GM12878 (cell line): ENCODE measurements around the gene EDC4. TPM values are rescaled to one million over a fixed set of nuclear protein-coding genes. Genes with fewer than 3 reads are reported as not detected.

ENCODE experiments used
- ATAC-seq: fragments of 200-7000 bp; cut with Tn5 transposase; 3 replicates; pipeline ENCODE4 v1.9.1; 2020; ENCODE audit warnings: mild to moderate bottlenecking, moderate library complexity
- BruUV-seq: library from RNA; stranded (reverse); fragments of 400-500 nt; replicated peaks from 2 replicates; lab custom pipeline; 2021; lab: Mats Ljungman, UMichigan
- CTCF ChIA-PET: fragments of 300-600 bp; sonication (Branson Sonifier 250); formaldehyde crosslinking; extraction: SDS; loops from one replicate; lab custom pipeline; 2021; ENCODE audit warnings: inconsistent platforms; lab: Yijun Ruan, JAX
- POLR2A ChIA-PET: fragments of 350-600 bp; formaldehyde crosslinking; extraction: SDS; loops from one replicate; lab custom pipeline; 2021; ENCODE audit warnings: inconsistent platforms; lab: Charles Lee
- RAD21 ChIA-PET: fragments of 300-600 bp; sonication (Branson Sonifier 250); formaldehyde crosslinking; loops from one replicate; lab custom pipeline; 2023; ENCODE audit warnings: antibody characterized with exemption; ENCODE audit not compliant: unreplicated experiment; lab: Charles Lee
- SMC1A ChIA-PET: fragments of 300-600 bp; sonication (Branson Sonifier 250); formaldehyde crosslinking; loops from one replicate; lab custom pipeline; 2023; ENCODE audit not compliant: unreplicated experiment, uncharacterized antibody; lab: Charles Lee
- DNase-seq: peaks from one replicate; pipeline ENCODE4 v3.0.0-alpha.2; 2011; ENCODE audit warnings: low read depth, low spot score
- FAIRE-seq: peaks from 3 replicates; lab custom pipeline; 2011; peaks lifted over from hg19 to GRCh38; lab: Jason Lieb, UNC
- H2AFZ ChIP-seq: 2 replicates; pipeline ENCODE4 v1.6.0; 2011; ENCODE audit warnings: low read depth, low read length, control low read depth; ENCODE audit not compliant: control insufficient read depth
- H3K27ac ChIP-seq: 2 replicates; pipeline ENCODE4 v1.5.1; 2011; ENCODE audit warnings: control low read depth; ENCODE audit not compliant: control insufficient read depth, insufficient read depth
- H3K27me3 ChIP-seq, 2 experiments: replicated peaks in 1 of 2; 2 replicates each; pipeline versions ENCODE4 v1.6.0 to v1.6.1; 2011; ENCODE audit warnings: low read length in 1 of 2; ENCODE audit not compliant: control insufficient read depth in 2 of 2, insufficient read depth in 2 of 2
- H3K36me3 ChIP-seq, 2 experiments: 2 replicates each; pipeline ENCODE4 v1.5.1; 2011; ENCODE audit warnings: low read length in 1 of 2; ENCODE audit not compliant: control insufficient read depth in 2 of 2, insufficient read depth in 2 of 2
- H3K4me1 ChIP-seq: 2 replicates; pipeline ENCODE4 v1.6.1; 2011; ENCODE audit warnings: mild to moderate bottlenecking, low read length, moderate library complexity, mixed read lengths; ENCODE audit not compliant: control insufficient read depth, insufficient read depth
- H3K4me2 ChIP-seq: 2 replicates; pipeline ENCODE4 v1.6.0; 2011; ENCODE audit warnings: control low read depth; ENCODE audit not compliant: control insufficient read depth, insufficient read depth
- H3K4me3 ChIP-seq: fragments of 200-600 bp; sonication (generic); 2 replicates; pipeline ENCODE4 v1.5.1; 2016
- H3K79me2 ChIP-seq: 2 replicates; pipeline ENCODE4 v1.6.0; 2011; ENCODE audit warnings: low read length; ENCODE audit not compliant: control insufficient read depth, insufficient read depth
- H3K9ac ChIP-seq: 2 replicates; pipeline ENCODE4 v1.8.0; 2011; ENCODE audit warnings: low read length, control low read depth, mixed read lengths; ENCODE audit not compliant: control insufficient read depth, insufficient read depth
- H3K9me3 ChIP-seq: replicated peaks from 3 replicates; pipeline ENCODE4 v1.5.1; 2011; ENCODE audit warnings: mild to moderate bottlenecking, low read length; ENCODE audit not compliant: control insufficient read depth, insufficient read depth
- H4K20me1 ChIP-seq: 2 replicates; pipeline ENCODE4 v1.6.0; 2011; ENCODE audit not compliant: control insufficient read depth, insufficient read depth
- ATF2 ChIP-seq: IDR thresholded peaks from 2 replicates; pipeline ENCODE4 v1.6.1; 2012; ENCODE audit warnings: low read length, inconsistent platforms
- ZBTB4 ChIP-seq: fragments of 450-650 bp; formaldehyde crosslinking; IDR thresholded peaks from 2 replicates; pipeline ENCODE4 v1.4.0; 2022; ENCODE audit warnings: mild to moderate bottlenecking, moderate library complexity
- WGBS: methylation state at CpG from one replicate; pipeline ENCODE4 v1.1.6; 2016; ENCODE audit warnings: low lambda C conversion rate; ENCODE audit not compliant: insufficient replicate concordance, insufficient coverage; ENCODE audit errors: missing lambda C conversion rate; 5-methylcytosine and 5-hydroxymethylcytosine counted together
- in situ Hi-C: fragments of 300-500 bp; cut with MboI; formaldehyde crosslinking; loops from 9 replicates; pipeline ENCODE4 v1.14.3; 2018; ENCODE audit warnings: mixed read lengths
- intact Hi-C: fragments of 100-400 bp; cut with micrococcal nuclease; formaldehyde crosslinking; loops from one replicate; pipeline ENCODE4 v1.14.2; 2022; ENCODE audit not compliant: unreplicated experiment
- polyA plus RNA-seq, 11 experiments: library from polyadenylated mRNA; depleted of rRNA in 4 of 11; unstranded in 6 of 11; stranded (reverse) in 5 of 11; fragments of >200 nt; fragmentation: Nextera tagmentation in 4 of 11; fragmentation: Illumina TruSeq in 1 of 11; extraction: Ambion mirVana in 4 of 11; extraction: Trizol in 1 of 11; gene quantifications; 1 replicate in 1 of 11; 2 replicates in 10 of 11; pipeline versions ENCODE4 v1.2.1 to v1.2.3, GENCODE V29; 2011 to 2016; ENCODE audit warnings: inconsistent platforms in 2 of 11, missing spikeins in 2 of 11, low read depth in 1 of 11
- total RNA-seq, 4 experiments: library from RNA; depleted of rRNA in 3 of 4; stranded (reverse); fragments of >200 nt in 3 of 4; fragmentation: Illumina TruSeq in 1 of 4; extraction: Trizol in 1 of 4; gene quantifications; 2 replicates each; pipeline versions ENCODE4 v1.2.1 to v1.2.3, GENCODE V29; 2013 to 2021

Gene EDC4
- total and polyA plus RNA-seq, 10 of the 15 experiments (the other 5 are each of a cell fraction or from before 2014, with no cell fraction given) = 1.2 to 86.0 (median 53.4) TPM

GRCh38 chr16:67825119-67825518, 47.7 kb upstream of the EDC4 start (continued):
- TF ChIP-seq ZBTB4 (CRISPR knock-in tag) = no peak

- Histone ChIP-seq H3K79me2 (no peaks in the 10 kb centered on the region), H3K27me3 (no peaks in the 10 kb centered on the region), H3K9me3 (no peaks in the 10 kb centered on the region), H4K20me1 (no peaks in the 10 kb centered on the region; the same call in 1 of the 2 replicates), H3K27ac (no peak overlapping the region), H3K4me2 (no peak overlapping the region), H3K9ac (no peak overlapping the region), H3K4me1 (no peaks in the 10 kb centered on the region), H3K4me3 (no peak overlapping the region), H3K36me3 (peaks cover 3 to 4% of the 10 kb centered on the region in 2 experiments; a peak in 3 of 4 replicates), H2AFZ (no peak overlapping the region)
- ChIA-PET RAD21 (no interaction called here), SMC1A (no interaction called here), POLR2A (no interaction called here), CTCF (interaction anchor here (0.6 to 3.1 kb wide), 2 partner anchors 10 to 16 kb away, joined by 3 to 20 read pairs; no protein-coding TSS in a partner anchor)
- 94% methylated on average over 14 of the region's 14 CpGs for WGBS
- DNase-seq (no peak), FAIRE-seq (no peak), ATAC-seq (no peak)
- intact Hi-C loops = no loop called here
- TF ChIP-seq ATF2 = no peak
- in situ Hi-C loops = no loop called here
- BruUV-seq = no TSS peak
These were observed 46.9 kb upstream of the EDC4 start for GRCh38 chr16:67825906-67826305.
